HG02938 (cell line): ENCODE measurements around the gene CDC27.
A peak's percentile ranks its signal among the peaks of the same experiment; 100 is the strongest.
"Not testable (repeated sequence)": the region's sequence is repeated elsewhere in the genome, so short reads cannot be mapped to it uniquely, and the experiment has no call there.

Experiments
- ATAC-seq: cut with Tn5 transposase; IDR thresholded peaks from one replicate; pipeline ENCODE4 v1.9.1; 2021; ENCODE audit warnings: mild to moderate bottlenecking, moderate library complexity; ENCODE audit not compliant: unreplicated experiment

CDC27 gene

GRCh38 chr17:47135235-47135634 is 53.9 kb downstream of the CDC27 start:
- no peak for ATAC-seq

GRCh38 chr17:47134354-47134753 is 54.7 kb downstream of the CDC27 start:
- not testable (repeated sequence) for ATAC-seq

GRCh38 chr17:47131761-47132160 is 57.3 kb downstream of the CDC27 start:
- ATAC-seq, result no peak

GRCh38 chr17:47126835-47127234 is 62.3 kb downstream of the CDC27 start:
- ATAC-seq, result not testable (repeated sequence)

GRCh38 chr17:47123262-47123661 is 65.8 kb downstream of the CDC27 start:
- ATAC-seq, result not testable (repeated sequence)

GRCh38 chr17:47120521-47121095 is 68.5 kb downstream of the CDC27 start:
- ATAC-seq, result no peak

GRCh38 chr17:47119746-47120520 is 69.2 kb downstream of the CDC27 start:
- ATAC-seq, result no peak

GRCh38 chr17:47117386-47117785 is 71.7 kb downstream of the CDC27 start:
- no peak for ATAC-seq

- ATAC-seq, result no peak
Observed at GRCh38 chr17:47106130-47106529, 83.0 kb downstream of the CDC27 start.

GRCh38 chr17:47105246-47105645 is 83.8 kb downstream of the CDC27 start:
- ATAC-seq, result not testable (repeated sequence)

GRCh38 chr17:47102914-47103313 is 86.2 kb downstream of the CDC27 start:
- no peak for ATAC-seq

- ATAC-seq, result peak; percentile 96
Observed at GRCh38 chr17:47099987-47100711, 88.9 kb downstream of the CDC27 start.

- ATAC-seq, result no peak
Observed at GRCh38 chr17:47099451-47099986, 89.6 kb downstream of the CDC27 start.

- ATAC-seq, result no peak
Observed at GRCh38 chr17:47096343-47096742, 92.8 kb downstream of the CDC27 start.

GRCh38 chr17:47095268-47095667 is 93.8 kb downstream of the CDC27 start:
- ATAC-seq, result no peak

- ATAC-seq, result no peak
Observed at GRCh38 chr17:47087093-47087492, 102.0 kb downstream of the CDC27 start.

- ATAC-seq, result no peak
Observed at GRCh38 chr17:47085736-47086135, 103.4 kb downstream of the CDC27 start.

GRCh38 chr17:47078801-47079200 is 110.3 kb downstream of the CDC27 start:
- no peak for ATAC-seq

GRCh38 chr17:47077576-47077975 is 111.5 kb downstream of the CDC27 start:
- no peak for ATAC-seq

- no peak for ATAC-seq
Observed at GRCh38 chr17:47076171-47076570, 112.9 kb downstream of the CDC27 start.

- not testable (repeated sequence) for ATAC-seq
Observed at GRCh38 chr17:47074361-47074760, 114.7 kb downstream of the CDC27 start.

GRCh38 chr17:47073629-47074028 is 115.5 kb downstream of the CDC27 start:
- not testable (repeated sequence) for ATAC-seq
